ENCODE data around the gene HLA-DMA. TPM values are rescaled to one million over a fixed set of nuclear protein-coding genes. Genes with fewer than 3 reads are reported as not detected.

The HLA-DMA gene
- total RNA-seq, 1 experiment from 2014 or later = 22.1 TPM

- H3K4me3 ChIP-seq = peak overlapping the region; percentile 89
- no peak overlapping the region for H2AFZ ChIP-seq
- H3K4me1 ChIP-seq (replicated peaks; ENCODE audit: insufficient read depth) = peaks cover 20% of the 10 kb centered on the region
- intact Hi-C loops (cut with micrococcal nuclease; ENCODE audit: unreplicated experiment) = loop anchor here (10.0 kb wide), 2 partner anchors 780 to 1150 kb away; partner anchors contain the start of genes GPSM3, HSPA1B and PBX2
- H3F3A ChIP-seq (ENCODE audit: insufficient read depth, low read depth) = peaks cover 89% of the 10 kb centered on the region
- TF ChIP-seq, protein P1, sequence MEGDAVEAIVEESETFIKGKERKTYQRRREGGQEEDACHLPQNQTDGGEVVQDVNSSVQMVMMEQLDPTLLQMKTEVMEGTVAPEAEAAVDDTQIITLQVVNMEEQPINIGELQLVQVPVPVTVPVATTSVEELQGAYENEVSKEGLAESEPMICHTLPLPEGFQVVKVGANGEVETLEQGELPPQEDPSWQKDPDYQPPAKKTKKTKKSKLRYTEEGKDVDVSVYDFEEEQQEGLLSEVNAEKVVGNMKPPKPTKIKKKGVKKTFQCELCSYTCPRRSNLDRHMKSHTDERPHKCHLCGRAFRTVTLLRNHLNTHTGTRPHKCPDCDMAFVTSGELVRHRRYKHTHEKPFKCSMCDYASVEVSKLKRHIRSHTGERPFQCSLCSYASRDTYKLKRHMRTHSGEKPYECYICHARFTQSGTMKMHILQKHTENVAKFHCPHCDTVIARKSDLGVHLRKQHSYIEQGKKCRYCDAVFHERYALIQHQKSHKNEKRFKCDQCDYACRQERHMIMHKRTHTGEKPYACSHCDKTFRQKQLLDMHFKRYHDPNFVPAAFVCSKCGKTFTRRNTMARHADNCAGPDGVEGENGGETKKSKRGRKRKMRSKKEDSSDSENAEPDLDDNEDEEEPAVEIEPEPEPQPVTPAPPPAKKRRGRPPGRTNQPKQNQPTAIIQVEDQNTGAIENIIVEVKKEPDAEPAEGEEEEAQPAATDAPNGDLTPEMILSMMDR (conservative IDR thresholded peaks at IDR 0.05) = no peak
- no peak for TF ChIP-seq EZH2 (IDR thresholded peaks at IDR 0.05; ENCODE audit: low read depth)
- no TSS peak for BruUV-seq (replicated peaks)
- H3K27me3 ChIP-seq (ENCODE audit: insufficient read depth, low read depth) = no peaks in the 10 kb centered on the region
- H3K79me2 ChIP-seq (ENCODE audit: low read depth) = peaks cover 84% of the 10 kb centered on the region
- H3K4me2 ChIP-seq = peak overlapping the region; percentile 95
- H3K27ac ChIP-seq = no peak overlapping the region
- H3K36me3 ChIP-seq (ENCODE audit: low read depth) = peaks cover 75% of the 10 kb centered on the region
- CTCF ChIA-PET = interaction anchor here (1.0 to 1.3 kb wide), 2 partner anchors 10 to 21 kb away, joined by 3 to 4 read pairs; partner anchors contain the start of gene HLA-DMA
- H3K9me3 ChIP-seq (ENCODE audit: insufficient read depth, low read depth) = no peaks in the 10 kb centered on the region
- peak in 1 of 2 experiments; percentile 46 for DNase-seq
- POLR2A ChIA-PET (ENCODE audit: unreplicated experiment) = interaction anchor here (0.7 to 1.1 kb wide), 4 partner anchors 92 to 487 kb away, joined by 3 to 9 read pairs (median 6); partner anchors contain the start of genes PSMB9 and TAP2
- peaks cover 75% of the 10 kb centered on the region for H4K20me1 ChIP-seq (ENCODE audit: insufficient read depth)
- H3K9me2 ChIP-seq (ENCODE audit: insufficient read depth) = no peaks in the 10 kb centered on the region
Observed at GRCh38 chr6:32974541-32975308, 21.8 kb upstream of the HLA-DMA start.

DNA sequence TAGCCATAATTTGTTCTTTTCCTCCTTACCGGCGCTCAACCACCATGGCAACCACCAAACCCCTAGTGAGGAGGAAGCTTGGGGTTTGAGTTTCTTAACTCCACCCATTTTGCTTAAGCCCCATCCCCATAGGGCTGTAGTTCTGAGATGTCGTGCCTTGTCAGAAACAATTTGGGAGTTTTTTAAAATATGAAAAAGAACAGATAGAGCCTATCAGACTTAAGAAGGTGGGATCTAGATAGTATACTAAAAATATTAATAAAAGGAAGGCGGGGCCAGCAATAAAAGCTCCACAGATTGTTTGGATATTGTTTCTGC is 21.1 kb upstream of the HLA-DMA start:
- ChIA-PET CTCF (interaction anchor here (1.0 to 1.3 kb wide), 2 partner anchors 11 to 21 kb away, joined by 3 to 4 read pairs; partner anchors contain the start of gene HLA-DMA), POLR2A (ENCODE audit: unreplicated experiment) (interaction anchor here (0.7 to 1.1 kb wide), 4 partner anchors 91 to 486 kb away, joined by 3 to 9 read pairs (median 6); partner anchors contain the start of genes PSMB9 and TAP2)
- intact Hi-C loops (cut with micrococcal nuclease; ENCODE audit: unreplicated experiment) = loop anchor here (10.0 kb wide), 2 partner anchors 779 to 1149 kb away; partner anchors contain the start of genes GPSM3, HSPA1B and PBX2
- Histone ChIP-seq H3K4me2 (peak overlapping the region; percentile 95), H4K20me1 (ENCODE audit: insufficient read depth) (peaks cover 67% of the 10 kb centered on the region), H3K36me3 (ENCODE audit: low read depth) (peaks cover 67% of the 10 kb centered on the region), H3K4me3 (peak overlapping the region; percentile 89), H2AFZ (no peak overlapping the region), H3K9me3 (ENCODE audit: insufficient read depth, low read depth) (no peaks in the 10 kb centered on the region), H3K4me1 (replicated peaks; ENCODE audit: insufficient read depth) (peaks cover 20% of the 10 kb centered on the region), H3K27me3 (ENCODE audit: insufficient read depth, low read depth) (no peaks in the 10 kb centered on the region), H3K27ac (no peak overlapping the region), H3F3A (ENCODE audit: insufficient read depth, low read depth) (peaks cover 89% of the 10 kb centered on the region), H3K9me2 (ENCODE audit: insufficient read depth) (no peaks in the 10 kb centered on the region), H3K79me2 (ENCODE audit: low read depth) (peaks cover 85% of the 10 kb centered on the region)
- TF ChIP-seq, protein P1 (conservative IDR thresholded peaks at IDR 0.05) = no peak
- TF ChIP-seq EZH2 (IDR thresholded peaks at IDR 0.05; ENCODE audit: low read depth) = no peak
- peak in 1 of 2 experiments; percentile 15 for DNase-seq
- no TSS peak for BruUV-seq (replicated peaks)

GRCh38 chr6:32973144-32974015 is 20.5 kb upstream of the HLA-DMA start:
- Histone ChIP-seq H3K4me3 (peak overlapping the region; percentile 89), H3K4me1 (replicated peaks; ENCODE audit: insufficient read depth) (peaks cover 20% of the 10 kb centered on the region), H3K27me3 (ENCODE audit: insufficient read depth, low read depth) (no peaks in the 10 kb centered on the region), H3K9me2 (ENCODE audit: insufficient read depth) (no peaks in the 10 kb centered on the region), H3F3A (ENCODE audit: insufficient read depth, low read depth) (peaks cover 84% of the 10 kb centered on the region), H3K27ac (peak overlapping the region; percentile 99), H3K9me3 (ENCODE audit: insufficient read depth, low read depth) (no peaks in the 10 kb centered on the region), H3K79me2 (ENCODE audit: low read depth) (peaks cover 81% of the 10 kb centered on the region), H3K36me3 (ENCODE audit: low read depth) (peaks cover 61% of the 10 kb centered on the region), H4K20me1 (ENCODE audit: insufficient read depth) (peaks cover 61% of the 10 kb centered on the region), H2AFZ (no peak overlapping the region), H3K4me2 (peak overlapping the region; percentile 95)
- TF ChIP-seq, protein P1 (conservative IDR thresholded peaks at IDR 0.05) = no peak
- no peak for TF ChIP-seq EZH2 (IDR thresholded peaks at IDR 0.05; ENCODE audit: low read depth)
- no TSS peak for BruUV-seq (replicated peaks)
- DNase-seq = peak; percentile 25 to 46
- ChIA-PET POLR2A (ENCODE audit: unreplicated experiment) (interaction anchor here (0.7 to 1.0 kb wide), 5 partner anchors 10 to 485 kb away, joined by 3 to 11 read pairs (median 6); partner anchors contain the start of gene PSMB9), CTCF (interaction anchor here (1.0 kb wide), 1 partner anchor 20 kb away, joined by 4 read pairs; the partner anchor contains the start of gene HLA-DMA)
- intact Hi-C loops (cut with micrococcal nuclease; ENCODE audit: unreplicated experiment) = loop anchor here (10.0 kb wide), 2 partner anchors 779 to 1149 kb away; partner anchors contain the start of genes GPSM3, HSPA1B and PBX2

Measured in PC-9 (cell line).